Measurements from ENCODE around the gene TSPAN3.

DNA sequence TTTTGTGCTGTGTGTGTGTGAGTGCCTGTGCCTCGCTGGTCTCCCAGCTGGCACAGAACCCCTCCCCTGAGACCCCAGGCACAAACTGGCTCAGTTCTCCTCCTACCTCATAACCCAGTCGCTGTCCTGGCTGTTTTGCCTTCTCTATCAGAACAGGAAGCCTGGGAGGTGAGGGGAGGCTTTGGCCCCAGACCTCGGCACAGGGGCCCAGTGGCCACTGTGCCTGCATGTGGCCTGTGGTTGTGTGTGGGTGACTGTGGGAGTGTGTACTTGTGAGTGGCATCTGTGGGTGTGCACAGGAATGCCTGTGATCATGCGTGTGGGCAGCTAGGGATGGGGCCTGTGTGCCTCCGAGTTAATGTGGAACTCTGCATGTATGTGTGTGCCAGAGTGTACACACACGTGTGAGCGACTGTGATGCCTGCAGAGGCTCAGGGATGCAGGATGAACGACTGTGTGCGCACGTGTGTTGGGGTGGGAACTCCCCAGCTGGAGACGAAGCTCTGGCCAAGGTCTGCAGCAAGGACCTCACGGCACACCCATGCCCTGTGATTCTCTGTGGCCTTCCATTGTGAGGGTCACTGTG lies 43.7 kb downstream of the TSPAN3 start:
- TF ChIP-seq, protein P1, sequence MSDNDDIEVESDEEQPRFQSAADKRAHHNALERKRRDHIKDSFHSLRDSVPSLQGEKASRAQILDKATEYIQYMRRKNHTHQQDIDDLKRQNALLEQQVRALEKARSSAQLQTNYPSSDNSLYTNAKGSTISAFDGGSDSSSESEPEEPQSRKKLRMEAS (IDR thresholded peaks at IDR 0.05; ENCODE audit: low read depth, low read length), result no peak
- TF ChIP-seq POLR2A (IDR thresholded peaks at IDR 0.05; ENCODE audit: extremely low read depth, insufficient read length), result no peak
- TF ChIP-seq, protein P2, sequence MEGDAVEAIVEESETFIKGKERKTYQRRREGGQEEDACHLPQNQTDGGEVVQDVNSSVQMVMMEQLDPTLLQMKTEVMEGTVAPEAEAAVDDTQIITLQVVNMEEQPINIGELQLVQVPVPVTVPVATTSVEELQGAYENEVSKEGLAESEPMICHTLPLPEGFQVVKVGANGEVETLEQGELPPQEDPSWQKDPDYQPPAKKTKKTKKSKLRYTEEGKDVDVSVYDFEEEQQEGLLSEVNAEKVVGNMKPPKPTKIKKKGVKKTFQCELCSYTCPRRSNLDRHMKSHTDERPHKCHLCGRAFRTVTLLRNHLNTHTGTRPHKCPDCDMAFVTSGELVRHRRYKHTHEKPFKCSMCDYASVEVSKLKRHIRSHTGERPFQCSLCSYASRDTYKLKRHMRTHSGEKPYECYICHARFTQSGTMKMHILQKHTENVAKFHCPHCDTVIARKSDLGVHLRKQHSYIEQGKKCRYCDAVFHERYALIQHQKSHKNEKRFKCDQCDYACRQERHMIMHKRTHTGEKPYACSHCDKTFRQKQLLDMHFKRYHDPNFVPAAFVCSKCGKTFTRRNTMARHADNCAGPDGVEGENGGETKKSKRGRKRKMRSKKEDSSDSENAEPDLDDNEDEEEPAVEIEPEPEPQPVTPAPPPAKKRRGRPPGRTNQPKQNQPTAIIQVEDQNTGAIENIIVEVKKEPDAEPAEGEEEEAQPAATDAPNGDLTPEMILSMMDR (IDR thresholded peaks at IDR 0.05; ENCODE audit: low read depth, low read length), result no peak
